HG03159 (cell line): ENCODE measurements around the gene FAP.

Experiments used
- ATAC-seq: cut with Tn5 transposase; IDR thresholded peaks from one replicate; pipeline ENCODE4 v1.9.1; 2021; ENCODE audit warnings: mild to moderate bottlenecking, moderate library complexity; ENCODE audit not compliant: unreplicated experiment

Gene FAP

DNA sequence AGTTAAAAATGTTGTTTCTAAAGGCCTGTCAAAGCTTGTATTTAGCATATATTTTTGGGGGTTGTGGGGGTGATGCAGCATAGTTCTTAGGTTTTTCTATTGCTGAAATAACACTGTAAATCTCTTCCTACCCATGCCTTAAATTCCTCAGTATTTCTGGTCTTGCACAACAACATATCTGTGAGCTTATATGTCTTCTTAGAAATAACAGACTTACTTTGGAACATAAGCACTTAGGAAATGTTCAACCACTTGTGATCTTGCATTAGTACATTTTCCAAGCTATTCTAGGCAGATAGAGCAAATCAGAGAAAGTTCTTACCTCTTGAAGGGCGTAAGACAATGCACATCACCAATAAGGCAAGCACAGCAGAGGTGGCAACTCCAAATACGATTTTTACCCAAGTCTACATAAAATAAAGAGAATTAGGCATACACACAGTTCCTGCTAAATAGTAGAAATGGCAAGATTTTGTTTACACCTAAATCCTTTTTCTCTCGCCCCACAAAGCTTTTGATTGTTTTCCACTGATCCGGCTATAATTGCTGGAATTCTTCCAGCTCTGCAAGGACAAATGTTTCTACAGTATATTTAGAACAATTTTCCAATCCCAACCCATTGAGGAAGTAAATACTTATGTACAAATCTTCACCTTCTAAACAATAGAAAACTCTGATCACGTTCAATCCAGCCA is 512 bp downstream of the FAP start:
- no peak for ATAC-seq

GRCh38 chr2:162241571-162241970 is 1.7 kb downstream of the FAP start:
- no peak for ATAC-seq

DNA sequence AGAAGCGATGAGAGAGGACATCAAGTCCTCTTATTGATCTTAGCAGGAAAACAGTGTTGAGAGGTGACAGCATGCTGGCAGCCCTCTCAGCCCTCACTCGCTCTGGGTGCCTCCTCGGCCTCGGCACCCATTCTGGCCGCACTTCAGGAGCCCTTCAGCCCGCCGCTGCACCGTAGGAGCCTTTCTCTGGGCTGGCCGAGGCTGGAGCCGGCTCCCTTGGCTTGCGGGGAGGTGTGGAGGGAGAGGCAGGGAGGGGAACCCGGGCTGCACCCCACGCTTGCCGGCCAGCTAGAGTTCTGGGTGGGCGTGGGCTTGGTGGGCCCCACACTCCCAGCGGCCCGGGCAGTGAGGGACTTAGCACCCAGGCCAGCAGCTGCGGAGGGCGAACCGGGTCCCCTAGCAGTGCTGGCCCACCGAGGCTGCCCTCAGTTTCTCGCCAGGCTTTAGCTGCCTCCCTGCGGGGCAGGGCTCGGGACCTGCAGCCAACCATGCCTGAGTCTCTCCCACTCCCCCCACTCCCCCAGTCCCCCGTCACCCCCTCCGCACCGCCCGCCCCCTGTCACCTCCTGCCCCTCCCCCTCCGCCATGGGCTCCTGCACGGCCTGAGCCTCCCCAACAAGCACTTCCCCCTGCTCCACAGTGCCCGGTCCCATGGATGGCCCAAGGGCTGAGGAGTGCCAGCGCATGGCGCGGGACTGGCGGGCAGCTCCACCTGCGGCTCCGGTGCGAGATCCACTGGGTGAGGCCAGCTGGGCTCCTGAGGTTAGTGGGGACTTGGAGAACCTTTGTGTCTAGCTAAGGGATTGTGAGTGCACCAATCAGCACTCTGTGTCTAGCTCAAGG is 8.4 kb downstream of the FAP start:
- no peak for ATAC-seq

GRCh38 chr2:162233197-162233596 is 10.0 kb downstream of the FAP start:
- ATAC-seq = no peak

DNA sequence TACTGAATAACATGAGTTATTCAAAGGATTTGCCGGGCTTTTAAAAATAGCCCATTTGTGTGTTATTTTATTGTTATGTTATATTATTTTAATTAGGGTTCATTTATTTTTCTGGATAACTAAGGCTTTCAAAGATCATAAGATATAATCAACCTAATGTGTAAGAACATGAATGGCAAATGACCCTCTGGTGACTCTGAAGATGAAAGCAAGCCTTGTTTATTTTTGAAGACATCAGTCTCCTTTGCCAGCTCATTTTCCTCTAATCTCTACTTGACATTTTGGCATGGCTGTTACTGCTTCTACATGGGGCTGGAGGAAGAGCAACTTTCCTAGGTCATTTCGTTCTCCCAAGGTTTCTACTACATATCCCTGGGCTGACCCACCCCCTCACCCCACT is 10.6 kb downstream of the FAP start:
- no peak for ATAC-seq

DNA sequence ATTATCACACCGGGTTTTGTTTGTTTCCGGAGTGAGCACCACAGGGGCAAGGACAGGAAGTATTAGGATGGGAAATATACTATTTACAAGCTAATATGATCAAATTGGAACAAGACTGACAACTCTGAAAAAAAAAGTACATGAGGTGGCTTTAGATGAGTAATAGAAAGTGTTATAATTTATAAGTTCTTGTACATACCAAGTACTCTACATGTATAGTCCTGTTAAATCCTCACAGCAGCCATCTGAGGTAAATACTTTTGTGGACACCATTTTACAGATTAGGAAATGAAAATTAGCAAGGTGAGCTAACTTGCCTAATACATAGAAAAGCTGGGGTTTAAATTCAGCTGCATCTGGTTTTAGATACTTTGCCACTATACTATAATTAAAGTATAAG is 11.2 kb downstream of the FAP start:
- no peak for ATAC-seq

DNA sequence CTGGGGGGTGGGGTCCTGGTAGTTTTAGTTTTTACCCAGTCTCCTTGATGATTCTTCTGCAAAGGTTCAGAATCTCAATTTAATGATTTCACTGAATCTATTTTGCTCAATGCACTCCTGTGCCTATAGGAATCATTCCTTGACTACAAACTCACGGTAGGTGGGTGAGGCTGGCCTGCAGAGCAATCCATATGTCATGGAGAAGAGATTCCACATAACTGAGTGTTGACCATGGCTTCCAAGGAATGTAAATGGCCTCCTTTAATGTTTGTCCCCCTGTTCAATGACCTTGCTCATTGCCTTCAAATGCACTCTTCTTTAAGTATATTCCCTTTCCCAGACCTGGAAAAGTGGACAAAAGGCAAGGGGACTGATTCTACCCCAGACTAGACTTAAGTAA is 12.5 kb downstream of the FAP start:
- ATAC-seq = no peak

DNA sequence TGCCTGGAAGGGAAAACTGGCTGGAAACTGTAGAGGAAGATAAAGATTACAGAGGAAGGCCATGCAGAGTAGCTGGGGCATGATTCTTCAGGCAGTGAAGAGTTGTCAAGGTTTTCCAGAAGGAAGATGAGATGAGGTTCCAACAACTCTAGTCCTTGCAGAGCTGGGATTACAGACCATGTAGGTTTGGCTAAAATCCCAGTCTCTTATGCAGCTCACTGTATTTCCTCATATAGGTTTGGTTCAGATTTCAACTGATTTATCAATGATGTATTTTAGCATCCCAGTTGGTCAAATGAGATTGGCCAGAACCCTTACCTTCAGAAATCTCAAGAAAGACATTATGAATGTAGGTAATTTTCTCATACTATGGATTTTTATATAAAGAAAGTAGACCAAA is 16.4 kb downstream of the FAP start:
- ATAC-seq = no peak

GRCh38 chr2:162221064-162221463 is 22.2 kb downstream of the FAP start:
- peak; percentile 95 for ATAC-seq

DNA sequence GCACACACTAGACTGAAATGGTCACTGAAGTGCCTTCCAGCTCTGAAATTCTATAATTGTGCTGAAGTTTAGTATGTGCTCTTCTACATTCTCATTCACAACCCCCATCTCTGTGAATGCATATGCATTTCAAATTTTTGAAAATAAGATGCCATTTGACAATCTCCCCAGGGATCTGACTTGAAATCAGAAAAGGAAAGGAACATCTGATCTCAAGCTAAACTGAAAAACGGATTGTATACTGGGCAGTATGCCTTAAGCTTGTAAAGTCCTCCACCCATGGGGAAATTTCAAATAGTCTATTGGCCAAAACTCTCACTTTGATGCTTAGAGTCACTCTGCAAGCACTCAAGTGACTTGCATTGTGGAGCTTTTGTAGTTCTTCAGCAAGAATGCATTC is 22.9 kb downstream of the FAP start:
- no peak for ATAC-seq

- no peak for ATAC-seq
Measured at GRCh38 chr2:162219426-162219825, 23.8 kb downstream of the FAP start.

- ATAC-seq = no peak
Measured at GRCh38 chr2:162217598-162217997, 25.6 kb downstream of the FAP start.

DNA sequence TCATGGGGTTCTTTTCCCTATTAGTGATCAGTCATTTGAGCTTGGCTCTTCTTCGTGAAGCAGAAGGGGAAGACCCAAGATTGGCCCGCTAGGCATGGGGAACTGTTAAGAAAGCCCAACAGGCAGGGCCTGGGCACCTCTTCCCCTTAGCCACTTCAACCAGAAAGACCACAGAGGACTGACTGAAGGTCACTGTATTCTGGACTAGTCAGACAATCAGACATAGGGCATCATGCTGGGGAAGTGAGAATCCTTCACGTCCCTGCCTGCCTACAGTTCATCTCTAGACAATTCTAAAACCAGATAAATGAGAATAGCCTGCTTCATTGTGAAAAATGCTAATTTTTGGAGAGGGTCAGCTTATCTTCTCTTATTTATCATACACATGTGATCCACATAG is 28.1 kb downstream of the FAP start:
- no peak for ATAC-seq

DNA sequence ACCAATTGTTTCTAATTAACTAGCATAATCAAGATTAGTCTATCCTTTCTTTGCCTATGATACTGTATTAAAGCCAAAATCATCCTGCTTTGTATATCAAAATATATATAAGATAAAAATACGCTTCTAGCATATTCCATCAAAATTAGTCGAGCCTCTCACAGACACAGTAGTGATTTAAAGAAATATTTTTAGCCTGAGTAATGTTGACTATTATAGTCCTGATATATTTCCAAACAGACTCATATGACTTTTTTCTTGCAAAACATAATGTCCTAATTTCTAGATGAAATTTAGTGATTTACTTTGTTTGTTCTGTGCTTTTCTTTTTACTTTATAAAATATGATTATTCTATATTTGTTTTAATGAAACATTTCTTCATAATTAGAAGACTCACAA is 30.9 kb downstream of the FAP start:
- ATAC-seq = no peak

- no peak for ATAC-seq
Measured at GRCh38 chr2:162211732-162212131, 31.5 kb downstream of the FAP start.

DNA sequence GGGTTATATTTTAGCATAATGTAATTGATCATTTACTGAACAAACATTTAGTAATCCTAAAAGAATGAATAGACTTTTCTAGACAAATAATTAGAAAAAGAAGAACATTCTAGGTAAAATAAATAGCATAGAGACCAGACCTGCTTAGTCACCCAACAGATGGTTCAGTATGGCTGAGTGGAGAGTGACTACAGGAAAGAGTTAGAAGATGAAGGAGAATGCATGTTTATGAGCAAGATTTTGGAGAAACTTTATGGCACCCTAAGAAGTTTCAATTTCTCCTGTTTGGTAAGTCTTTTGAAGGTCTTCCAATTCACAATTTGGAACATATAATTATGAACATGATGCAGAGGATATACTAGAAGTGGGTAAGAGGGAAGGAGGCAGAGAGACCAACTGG is 32.9 kb downstream of the FAP start:
- ATAC-seq = no peak

DNA sequence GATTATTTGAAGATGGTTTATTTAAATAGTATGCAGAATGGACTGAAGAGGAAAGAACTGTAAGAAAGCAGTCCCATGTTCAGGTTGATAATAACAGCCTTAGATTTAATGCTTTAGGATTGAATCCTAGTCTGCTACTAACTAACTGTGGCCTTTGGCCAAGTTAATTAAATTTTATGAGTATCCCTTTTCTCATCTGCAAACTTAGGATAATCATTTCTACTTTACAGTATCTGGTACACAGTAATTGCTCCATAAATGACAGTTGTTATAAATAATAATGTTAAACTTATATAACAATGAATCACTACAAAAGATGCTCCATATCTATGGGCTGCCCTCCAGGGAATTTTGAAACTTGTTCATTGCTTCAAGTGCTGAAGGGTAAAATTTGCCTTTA is 41.0 kb downstream of the FAP start:
- ATAC-seq = no peak

DNA sequence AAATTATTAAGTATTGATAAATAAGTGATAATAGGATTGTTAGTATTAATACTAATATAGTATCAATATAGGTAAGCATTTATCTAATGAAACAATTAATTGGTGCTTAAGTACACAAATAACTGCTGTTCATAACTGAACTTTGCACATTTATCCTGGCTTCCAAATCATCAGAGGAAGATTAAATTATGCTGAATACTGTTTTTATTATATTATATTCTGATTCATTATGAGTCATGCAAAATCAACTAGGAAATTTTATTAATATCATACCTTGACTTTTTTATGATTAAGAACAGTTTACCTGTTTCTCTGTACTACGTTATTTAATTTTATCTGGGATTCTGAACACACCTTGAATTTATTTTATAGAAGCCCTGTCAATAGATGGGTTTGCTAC is 42.6 kb downstream of the FAP start:
- ATAC-seq = no peak

GRCh38 chr2:162199913-162200312 is 43.3 kb downstream of the FAP start:
- no peak for ATAC-seq

GRCh38 chr2:162198239-162198638 is 45.0 kb downstream of the FAP start:
- ATAC-seq = no peak

DNA sequence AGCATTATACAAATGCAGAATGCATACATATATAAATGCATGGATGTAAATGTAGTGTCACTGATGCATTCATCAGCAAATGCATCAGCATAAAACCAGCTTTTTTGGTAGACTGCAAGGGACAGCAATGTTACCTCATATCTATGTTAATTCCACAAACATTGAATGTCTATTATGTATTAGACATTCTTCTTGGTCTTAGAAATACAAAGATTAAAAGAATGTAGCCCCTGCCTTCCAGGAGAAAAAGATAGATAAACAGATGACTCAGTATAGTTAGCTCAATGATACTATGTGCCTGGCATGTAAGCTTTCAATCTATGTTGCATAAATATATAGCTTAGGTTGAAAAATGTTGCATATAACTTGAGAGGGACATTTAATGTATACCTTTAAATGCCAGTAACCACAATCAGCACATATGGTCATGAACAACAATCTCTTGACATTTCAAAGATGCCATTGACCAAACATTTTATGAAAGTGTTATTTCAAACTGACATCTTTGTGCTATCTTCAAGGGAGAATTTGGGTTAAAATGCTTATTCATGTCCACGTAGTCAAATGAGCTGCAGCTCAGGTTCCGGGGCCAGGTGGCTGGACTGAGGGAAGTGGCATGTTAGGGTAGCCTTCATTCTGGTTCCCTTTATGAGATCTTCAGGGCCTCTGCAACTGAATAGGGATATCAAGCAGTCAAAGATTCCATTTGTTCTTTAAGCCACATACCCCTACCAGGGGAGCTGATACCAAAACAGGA is 46.0 kb downstream of the FAP start:
- no peak for ATAC-seq

DNA sequence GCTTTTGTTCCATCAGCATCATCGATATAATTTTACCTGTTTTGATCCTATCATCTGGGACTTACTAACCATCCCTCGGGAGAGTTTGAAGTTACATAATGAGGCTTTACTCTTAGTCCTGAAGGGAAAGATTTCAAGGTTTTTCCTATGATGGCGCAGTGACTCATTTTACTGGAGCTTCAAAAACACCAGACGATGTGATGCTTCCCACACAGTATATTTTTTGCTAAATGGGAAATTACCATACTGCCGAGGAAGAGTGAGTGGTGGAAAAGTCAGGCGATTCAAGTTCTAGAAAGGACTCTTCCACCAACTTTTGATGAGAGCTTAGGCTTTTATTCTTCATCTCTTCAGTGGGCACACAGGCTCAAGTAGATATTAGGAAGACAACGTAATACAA is 46.6 kb downstream of the FAP start:
- no peak for ATAC-seq
